Endothelial cell (in vitro differentiated cells): Measurements from ENCODE around the gene CTNNA2. TPM values are rescaled to one million over a fixed set of nuclear protein-coding genes. Genes with fewer than 3 reads are reported as not detected.

Source experiments
- DNase-seq: peaks from one replicate; pipeline ENCODE4 v3.0.0; 2021; ENCODE audit warnings: low spot score
- H3K27ac Mint-ChIP-seq: one replicate; pipeline ENCODE4 v1.8.0; 2021; ENCODE audit warnings: mixed read lengths, inconsistent platforms; ENCODE audit not compliant: unreplicated experiment
- H3K27me3 Mint-ChIP-seq: one replicate; pipeline ENCODE4 v1.8.0; 2021; ENCODE audit warnings: mild to moderate bottlenecking, moderate library complexity, mixed read lengths, inconsistent platforms; ENCODE audit not compliant: unreplicated experiment
- H3K36me3 Mint-ChIP-seq: one replicate; pipeline ENCODE4 v1.8.0; 2021; ENCODE audit warnings: mild to moderate bottlenecking, low read depth, mixed read lengths, inconsistent platforms; ENCODE audit not compliant: unreplicated experiment
- H3K4me1 Mint-ChIP-seq: one replicate; pipeline ENCODE4 v1.8.0; 2021; ENCODE audit warnings: mild to moderate bottlenecking, mixed read lengths, inconsistent platforms; ENCODE audit not compliant: unreplicated experiment
- H3K4me3 Mint-ChIP-seq: one replicate; pipeline ENCODE4 v1.8.0; 2021; ENCODE audit warnings: mild to moderate bottlenecking, mixed read lengths, inconsistent platforms; ENCODE audit not compliant: unreplicated experiment
- H3K9me3 Mint-ChIP-seq: one replicate; pipeline ENCODE4 v1.8.0; 2021; ENCODE audit warnings: mixed read lengths, inconsistent platforms; ENCODE audit not compliant: unreplicated experiment
- total RNA-seq: library from RNA; stranded (reverse); fragmentation: NEBNext Ultra II Directional; extraction: Animal tissue kit (Norgen Biotek cat#: 25700); gene quantifications from one replicate; pipeline ENCODE4 v1.2.1, GENCODE V29; 2021; ENCODE audit not compliant: unreplicated experiment
- TF ChIP-seq, protein P1 (sequence below): fragments of 200-600 bp; sonication (generic); IDR thresholded peaks from one replicate; pipeline ENCODE4 v1.5.0; 2021; ENCODE audit warnings: antibody characterized with exemption; ENCODE audit not compliant: unreplicated experiment

Gene CTNNA2
- total RNA-seq, 1 donor from 2014 or later, result 4.7 TPM

- no peak for DNase-seq
- Mint-ChIP-seq H3K36me3 (no peaks in the 10 kb centered on the region), H3K9me3 (no peaks in the 10 kb centered on the region), H3K4me3 (no peak overlapping the region), H3K27me3 (no peaks in the 10 kb centered on the region), H3K4me1 (no peaks in the 10 kb centered on the region), H3K27ac (no peak overlapping the region)
- TF ChIP-seq, protein P1, sequence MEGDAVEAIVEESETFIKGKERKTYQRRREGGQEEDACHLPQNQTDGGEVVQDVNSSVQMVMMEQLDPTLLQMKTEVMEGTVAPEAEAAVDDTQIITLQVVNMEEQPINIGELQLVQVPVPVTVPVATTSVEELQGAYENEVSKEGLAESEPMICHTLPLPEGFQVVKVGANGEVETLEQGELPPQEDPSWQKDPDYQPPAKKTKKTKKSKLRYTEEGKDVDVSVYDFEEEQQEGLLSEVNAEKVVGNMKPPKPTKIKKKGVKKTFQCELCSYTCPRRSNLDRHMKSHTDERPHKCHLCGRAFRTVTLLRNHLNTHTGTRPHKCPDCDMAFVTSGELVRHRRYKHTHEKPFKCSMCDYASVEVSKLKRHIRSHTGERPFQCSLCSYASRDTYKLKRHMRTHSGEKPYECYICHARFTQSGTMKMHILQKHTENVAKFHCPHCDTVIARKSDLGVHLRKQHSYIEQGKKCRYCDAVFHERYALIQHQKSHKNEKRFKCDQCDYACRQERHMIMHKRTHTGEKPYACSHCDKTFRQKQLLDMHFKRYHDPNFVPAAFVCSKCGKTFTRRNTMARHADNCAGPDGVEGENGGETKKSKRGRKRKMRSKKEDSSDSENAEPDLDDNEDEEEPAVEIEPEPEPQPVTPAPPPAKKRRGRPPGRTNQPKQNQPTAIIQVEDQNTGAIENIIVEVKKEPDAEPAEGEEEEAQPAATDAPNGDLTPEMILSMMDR, result no peak
Observed at GRCh38 chr2:80338794-80339193, 825.9 kb downstream of the CTNNA2 start.

DNA sequence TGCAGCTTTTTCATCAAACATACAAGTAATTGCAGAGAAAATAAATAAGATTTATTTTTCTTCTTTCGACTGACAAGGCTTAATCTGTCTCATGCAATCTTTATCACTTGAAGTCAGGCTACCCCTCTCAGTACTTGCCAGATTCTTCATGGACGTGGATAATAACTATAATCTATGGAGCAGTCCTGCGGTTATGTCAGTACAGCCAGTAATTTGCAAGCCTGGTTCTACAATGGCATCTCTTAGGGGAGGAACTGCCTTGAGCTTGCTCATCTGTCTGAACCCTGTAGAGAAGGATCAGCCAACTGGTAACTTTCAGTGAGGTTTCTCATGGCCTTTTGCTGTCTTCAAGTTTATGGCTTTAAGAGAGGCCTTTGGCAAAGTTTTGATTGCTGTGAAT, 827.2 kb downstream of the CTNNA2 start:
- Mint-ChIP-seq H3K36me3 (no peaks in the 10 kb centered on the region), H3K4me3 (no peak overlapping the region), H3K27ac (no peak overlapping the region), H3K9me3 (no peaks in the 10 kb centered on the region), H3K4me1 (no peaks in the 10 kb centered on the region), H3K27me3 (no peaks in the 10 kb centered on the region)
- no peak for DNase-seq
- TF ChIP-seq, protein P1, result no peak

DNA sequence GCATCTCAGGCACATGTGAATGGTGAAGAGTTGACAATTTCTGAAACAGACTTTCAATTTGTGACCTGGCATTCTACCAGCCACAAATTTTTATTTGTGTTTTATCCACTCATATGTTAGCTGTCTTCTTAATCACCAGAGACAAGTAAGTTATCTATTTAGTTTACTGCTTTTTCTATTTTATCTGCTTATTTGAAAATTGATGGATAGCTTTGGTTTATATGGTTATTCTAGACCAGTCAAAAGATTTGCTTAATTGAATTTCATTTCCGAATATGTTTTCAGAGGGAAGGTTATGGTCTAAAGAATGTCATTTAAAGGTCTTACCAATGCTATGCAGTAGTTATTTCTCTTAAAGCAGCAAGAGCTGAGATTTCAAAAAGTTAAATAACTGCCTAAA, 835.2 kb downstream of the CTNNA2 start:
- TF ChIP-seq, protein P1, result no peak
- Mint-ChIP-seq H3K27ac (no peak overlapping the region), H3K27me3 (no peaks in the 10 kb centered on the region), H3K4me3 (no peak overlapping the region), H3K4me1 (no peaks in the 10 kb centered on the region), H3K36me3 (no peaks in the 10 kb centered on the region), H3K9me3 (no peaks in the 10 kb centered on the region)
- DNase-seq, result no peak

GRCh38 chr2:80348953-80349352, 836.1 kb downstream of the CTNNA2 start:
- no peaks in the 10 kb centered on the region for H3K4me1 Mint-ChIP-seq
- no peak overlapping the region for H3K4me3 Mint-ChIP-seq
- no peak for DNase-seq
- H3K27me3 Mint-ChIP-seq, result no peaks in the 10 kb centered on the region
- TF ChIP-seq, protein P1, result no peak
- H3K27ac Mint-ChIP-seq, result no peak overlapping the region
- H3K9me3 Mint-ChIP-seq, result no peaks in the 10 kb centered on the region
- no peaks in the 10 kb centered on the region for H3K36me3 Mint-ChIP-seq

GRCh38 chr2:80351231-80351630, 838.4 kb downstream of the CTNNA2 start:
- no peak for DNase-seq
- no peaks in the 10 kb centered on the region for H3K4me1 Mint-ChIP-seq
- no peak overlapping the region for H3K4me3 Mint-ChIP-seq
- H3K27ac Mint-ChIP-seq, result no peak overlapping the region
- TF ChIP-seq, protein P1, result no peak
- H3K36me3 Mint-ChIP-seq, result no peaks in the 10 kb centered on the region
- no peaks in the 10 kb centered on the region for H3K27me3 Mint-ChIP-seq
- H3K9me3 Mint-ChIP-seq, result no peaks in the 10 kb centered on the region
